ENCODE results near the gene TMPRSS13. TPM values are rescaled to one million over a fixed set of nuclear protein-coding genes. Genes with fewer than 3 reads are reported as not detected.

TMPRSS13 gene
- total and polyA plus RNA-seq, 9 of the 15 experiments (the other 6 are each of a cell fraction or from before 2014, with no cell fraction given), result 0.11 to 0.29 (median 0.15) TPM

- Histone ChIP-seq H3K9ac (ENCODE audit: insufficient read depth in 1 of 2, low read depth in 2 of 2, low read length in 2 of 2) (no peak overlapping the region), H3K9me1 (ENCODE audit: control insufficient read depth, insufficient read depth, low read length) (no peaks in the 10 kb centered on the region), H3K36me3 (ENCODE audit: control insufficient read depth, insufficient read depth, low read length) (no peaks in the 10 kb centered on the region), H2AFZ (ENCODE audit: low read depth, low read length) (no peak overlapping the region), H3K9me3 (replicated peaks; ENCODE audit: control insufficient read depth, insufficient read depth, low read depth, low read length) (no peaks in the 10 kb centered on the region), H3K4me3 (no peak overlapping the region), H3K79me2 (ENCODE audit: control insufficient read depth, insufficient read depth, low read length) (no peaks in the 10 kb centered on the region), H3K4me1 (replicated peaks in 1 of 2; ENCODE audit: control insufficient read depth in 2 of 2, insufficient read depth in 2 of 2, low read length in 2 of 2) (peaks cover 5 to 24% of the 10 kb centered on the region in 2 experiments; a peak in 4 of 5 replicates), H3K27me3 (ENCODE audit: control insufficient read depth in 2 of 2, insufficient read depth in 2 of 2, low read length in 2 of 2) (no peaks in the 10 kb centered on the region), H3K27ac (ENCODE audit: extremely low read depth, low read depth, low read length) (no peak overlapping the region), H3K4me2 (ENCODE audit: insufficient read depth, low read length) (no peak overlapping the region), H4K20me1 (replicated peaks; ENCODE audit: control insufficient read depth, insufficient read depth, low read length) (no peaks in the 10 kb centered on the region)
- TF ChIP-seq MEIS2 (IDR thresholded peaks at IDR 0.05; ENCODE audit: partially characterized antibody) (peak; percentile 20), ZNF830 (CRISPR knock-in tag; IDR thresholded peaks at IDR 0.05) (no peak), ZNF436 (CRISPR knock-in tag; IDR thresholded peaks at IDR 0.05) (no peak), ARID1B (IDR thresholded peaks at IDR 0.05) (peak; percentile 66), CTCF (IDR thresholded peaks at IDR 0.05 in 2 of 3, conservative IDR thresholded peaks at IDR 0.05 in 1 of 3; ENCODE audit: insufficient read depth in 2 of 3, low read depth in 1 of 3, low read length in 3 of 3) (peak; percentile 21 to 34 (median 32); a peak in 3 of 6 replicates), CTBP1 (IDR thresholded peaks at IDR 0.05; ENCODE audit: borderline replicate concordance) (peak; percentile 76), RCOR1 (IDR thresholded peaks at IDR 0.05; ENCODE audit: borderline replicate concordance in 1 of 2, low read depth in 2 of 2, low read length in 2 of 2) (peak in 1 of 2 experiments; percentile 67; a peak in 1 of 4 replicates), ASH1L (IDR thresholded peaks at IDR 0.05; ENCODE audit: borderline replicate concordance, low read depth, partially characterized antibody) (no peak), SIX5 (IDR thresholded peaks at IDR 0.05; ENCODE audit: borderline replicate concordance in 1 of 2, insufficient read depth in 1 of 2, low read depth in 1 of 2, low read length in 2 of 2) (no peak), CBFB (CRISPR knock-in tag; IDR thresholded peaks at IDR 0.05) (no peak)
- DNase-seq (ENCODE audit: extremely low read depth in 1 of 4, low spot score in 3 of 4) (no peak), FAIRE-seq (no peak), ATAC-seq (no peak)
- POLR2A ChIA-PET, result interaction anchor here (1.0 to 1.1 kb wide), 2 partner anchors 9 to 108 kb away, joined by 3 read pairs; no protein-coding TSS in a partner anchor
- 25% methylated on average over 7 of the region's 7 CpGs for WGBS (ENCODE audit: insufficient coverage, low coverage, missing lambda C conversion rate)
- in situ Hi-C loops (cut with MboI), result loop anchor here (5.0 to 10.0 kb wide), 3 partner anchors 100 to 123 kb away; partner anchors contain the start of gene FXYD2
- CTCF ChIA-PET (ENCODE audit: low intra/inter-chr PET ratio), result interaction anchor here (0.5 to 4.9 kb wide), 3 partner anchors 103 to 127 kb away, joined by 3 to 37 read pairs (median 25); no protein-coding TSS in a partner anchor
- BruUV-seq (replicated peaks), result no TSS peak
- intact Hi-C loops (cut with micrococcal nuclease), result loop anchor here (5.0 to 10.0 kb wide), 3 partner anchors 33 to 520 kb away; partner anchors contain the start of gene SCN2B
These were observed 16.0 kb upstream of the TMPRSS13 start for GRCh38 chr11:117945047-117945810.

Data from K562 (cell line).